ENCODE results near the gene FSIP1. TPM values are rescaled to one million over a fixed set of nuclear protein-coding genes. Genes with fewer than 3 reads are reported as not detected.

Gene FSIP1
- total RNA-seq, 1 experiment from 2014 or later, result 0.61 TPM

GRCh38 chr15:39690881-39691634, 91.6 kb downstream of the FSIP1 start (continued):
- no peak for TF ChIP-seq PREB (CRISPR knock-in tag; IDR thresholded peaks at IDR 0.05; ENCODE audit: borderline replicate concordance)
- TF ChIP-seq FOXK1 (CRISPR knock-in tag; IDR thresholded peaks at IDR 0.05), result no peak

GRCh38 chr15:39687965-39688364, 94.7 kb downstream of the FSIP1 start:
- CTCF ChIA-PET, result interaction anchor here (1.5 to 2.8 kb wide), 2 partner anchors 69 kb away, joined by 4 to 40 read pairs; no protein-coding TSS in a partner anchor
- no peaks in the 10 kb centered on the region for H3K27me3 Mint-ChIP-seq (ENCODE audit: low read depth)
- no peaks in the 10 kb centered on the region for H3K9me3 Mint-ChIP-seq
- peaks cover 13% of the 10 kb centered on the region for H3K4me1 Mint-ChIP-seq
- no peak for TF ChIP-seq CREM (CRISPR knock-in tag; IDR thresholded peaks at IDR 0.05)
- TF ChIP-seq OVOL2 (CRISPR knock-in tag; IDR thresholded peaks at IDR 0.05; ENCODE audit: borderline replicate concordance), result no peak
- no peak for TF ChIP-seq CREB1 (CRISPR knock-in tag; IDR thresholded peaks at IDR 0.05)
- no peak for TF ChIP-seq JUN (CRISPR knock-in tag; IDR thresholded peaks at IDR 0.05)
- TF ChIP-seq E2F4 (CRISPR knock-in tag; IDR thresholded peaks at IDR 0.05; ENCODE audit: borderline replicate concordance, low read depth), result no peak
- TF ChIP-seq RELA (CRISPR knock-in tag; IDR thresholded peaks at IDR 0.05; ENCODE audit: borderline replicate concordance), result no peak
- no peak for TF ChIP-seq ZNF219 (CRISPR knock-in tag; IDR thresholded peaks at IDR 0.05; ENCODE audit: borderline replicate concordance)
- TF ChIP-seq ATF6 (CRISPR knock-in tag; IDR thresholded peaks at IDR 0.05), result no peak
- no peak for TF ChIP-seq ZNF121 (CRISPR knock-in tag; IDR thresholded peaks at IDR 0.05)
- no peak for TF ChIP-seq ZNF416 (CRISPR knock-in tag; IDR thresholded peaks at IDR 0.05)
- no peak for TF ChIP-seq SOX15 (CRISPR knock-in tag; IDR thresholded peaks at IDR 0.05)
- TF ChIP-seq GRHL2 (CRISPR knock-in tag; IDR thresholded peaks at IDR 0.05; ENCODE audit: insufficient replicate concordance, severe bottlenecking), result no peak
- TF ChIP-seq ZNF138 (CRISPR knock-in tag; conservative IDR thresholded peaks at IDR 0.05), result no peak
- TF ChIP-seq FOXP1 (CRISPR knock-in tag; IDR thresholded peaks at IDR 0.05; ENCODE audit: borderline replicate concordance), result no peak
- ATAC-seq, result no peak
- POLR2A ChIA-PET, result no interaction called here
- no peak overlapping the region for H3K27ac Mint-ChIP-seq
- H3K4me3 Mint-ChIP-seq, result no peak overlapping the region
- no peak for DNase-seq (ENCODE audit: low spot score)
- H3K36me3 Mint-ChIP-seq, result no peaks in the 10 kb centered on the region

GRCh38 chr15:39685999-39686613, 96.5 kb downstream of the FSIP1 start:
- Mint-ChIP-seq H3K27me3 (ENCODE audit: low read depth) (no peaks in the 10 kb centered on the region), H3K9me3 (no peaks in the 10 kb centered on the region), H3K27ac (no peak overlapping the region), H3K4me3 (no peak overlapping the region), H3K36me3 (no peaks in the 10 kb centered on the region), H3K4me1 (no peaks in the 10 kb centered on the region)
- CTCF ChIA-PET, result interaction anchor here (0.7 to 2.8 kb wide), 8 partner anchors 32 to 238 kb away, joined by 3 to 40 read pairs (median 4); partner anchors contain the start of gene FSIP1
- POLR2A ChIA-PET, result no interaction called here
- TF ChIP-seq CTCF (IDR thresholded peaks at IDR 0.05) (peak; percentile 84), MLX (CRISPR knock-in tag; IDR thresholded peaks at IDR 0.05) (no peak), TEAD4 (CRISPR knock-in tag; IDR thresholded peaks at IDR 0.05) (no peak), MYBL2 (CRISPR knock-in tag; IDR thresholded peaks at IDR 0.05) (no peak), RELA (CRISPR knock-in tag; IDR thresholded peaks at IDR 0.05; ENCODE audit: borderline replicate concordance) (no peak), ZBTB21 (CRISPR knock-in tag; IDR thresholded peaks at IDR 0.05; ENCODE audit: borderline replicate concordance) (no peak)
- ATAC-seq, result peak; percentile 80
- peak; percentile 30 for DNase-seq (ENCODE audit: low spot score)
